Heart left ventricle (tissue), 16 donors: Measurements from ENCODE around the gene PPP1R15A. TPM values are rescaled to one million over a fixed set of nuclear protein-coding genes. Genes with fewer than 3 reads are reported as not detected.
"Not testable (repeated sequence)": the region's sequence is repeated elsewhere in the genome, so short reads cannot be mapped to it uniquely, and the experiment has no call there.

Experiments used
- ATAC-seq, 4 donors: fragments of 200-7000 bp; cut with Tn5 transposase; one replicate each; pipeline ENCODE4 v1.9.1; 2020 to 2022; ENCODE audit warnings: moderate library complexity in 4 of 4, mild to moderate bottlenecking in 3 of 4, moderate number of reproducible peaks in 1 of 4
- DNase-seq, 5 donors: peaks; one replicate each; pipeline ENCODE4 v3.0.0-alpha.2; 2020
- H3K27ac ChIP-seq, 12 donors: fragments of 200-600 bp; sonication (generic) in 4 of 12; one replicate each; pipeline versions ENCODE4 v1.5.0 to v1.8.0; 2016 to 2022; ENCODE audit warnings: mild to moderate bottlenecking in 2 of 12
- H3K27me3 ChIP-seq, 9 donors: fragments of 200-600 bp; sonication (generic) in 2 of 9; one replicate each; pipeline versions ENCODE4 v1.5.1 to v1.8.0; 2016 to 2022; ENCODE audit warnings: mild to moderate bottlenecking in 3 of 9
- H3K36me3 ChIP-seq, 9 donors: fragments of 200-600 bp; sonication (generic) in 2 of 9; one replicate each; pipeline versions ENCODE4 v1.5.0 to v1.8.0; 2018 to 2022; ENCODE audit warnings: mild to moderate bottlenecking in 2 of 9
- H3K4me1 ChIP-seq, 12 donors: fragments of 200-600 bp; sonication (generic) in 4 of 12; one replicate each; pipeline versions ENCODE4 v1.5.0 to v1.8.0; 2016 to 2022; ENCODE audit warnings: mild to moderate bottlenecking in 3 of 12
- H3K4me3 ChIP-seq, 12 donors: fragments of 200-600 bp; sonication (generic) in 4 of 12; one replicate each; pipeline versions ENCODE4 v1.5.0 to v1.8.0; 2017 to 2022; ENCODE audit warnings: mild to moderate bottlenecking in 9 of 12, moderate library complexity in 4 of 12
- H3K9me3 ChIP-seq, 12 donors: fragments of 200-600 bp; sonication (generic) in 4 of 12; one replicate each; pipeline versions ENCODE4 v1.5.0 to v1.8.0; 2016 to 2022; ENCODE audit warnings: mild to moderate bottlenecking in 1 of 12
- CTCF ChIP-seq, 12 donors: fragments of 200-600 bp; sonication (generic) in 4 of 12; IDR thresholded peaks; one replicate each; pipeline versions ENCODE4 v1.5.0 to v1.8.0; 2018 to 2022; ENCODE audit warnings: antibody characterized with exemption in 12 of 12, mild to moderate bottlenecking in 5 of 12
- POLR2A ChIP-seq, 2 donors: fragments of 450-650 bp; IDR thresholded peaks; one replicate each; pipeline ENCODE4 v1.6.1; 2017; ENCODE audit warnings: antibody characterized with exemption in 2 of 2, mild to moderate bottlenecking in 2 of 2, moderate library complexity in 2 of 2
- WGBS, 4 donors: extraction: QIAGEN DNeasy Blood & Tissue Kit in 2 of 4; methylation state at CpG; one replicate each; pipeline versions ENCODE4 v1.1.5 to v1.1.7; 2013 to 2018; 5-methylcytosine and 5-hydroxymethylcytosine counted together
- intact Hi-C, 10 donors: fragments of 100-400 bp; cut with DNase I; formaldehyde crosslinking; loops; one replicate each; pipeline versions ENCODE4 v1.11.1 to v1.14.2; 2022
- polyA plus RNA-seq, 2 donors: library from polyadenylated mRNA; stranded (reverse); fragments of 200-250 nt; gene quantifications; one replicate each; pipeline ENCODE4 v1.2.3, GENCODE V29; 2013
- total RNA-seq, 9 donors: library from RNA; depleted of rRNA in 2 of 9; stranded (reverse); fragments of >200 nt in 2 of 9; fragmentation: NEBNext Ultra II Directional in 3 of 9; extraction: Animal tissue kit (Norgen Biotek cat#: 25700) in 3 of 9; gene quantifications; one replicate each; pipeline versions ENCODE4 v1.1.0 to v1.2.4, GENCODE V29; 2016 to 2023
- donor health status: ischemic (EF 13 %, LVEDD 7.1; RV severe dilation, severe dysfunction).
- donor health status: healthy with polysubstance abuse.
- donor health status: DM: no; HTN: yes; CAD: no.
- donor health status: DM: no; HTN: no; CAD: no.
- donor health status: ischemic (EF 25% LVEDD 6.9; RV normal size, moderate dysfunction).
- donor health status: ischemic (EF 25% LVEDD 5.7; RV mildly dilated, moderate dysfunction).
- donor health status: healthy.
- donor health status: DM: yes; HTN: yes; CAD: no.
- donor health status: ischemic (EF 35%, LVEDD 5.7; RV mildly dilated, moderate dysfunction).
- donor health status: nonischemic (EF 11% LVEDD 7.7; RV severe dilation, severe dysfunction).
- donor health status: DM: yes; HTN: yes; CAD: no.
- donor health status: PGD.
- donor health status: ischemic (EF 29% LVEDD 5.4; RV normal size, mild dysfunction).
- donor health status: nonischemic (EF 23%, LVEDD 6.1; RV moderate dilation, normal function).

Gene PPP1R15A
- total and polyA plus RNA-seq, 11 donors = 51.7 to 181 (median 68.2) TPM

GRCh38 chr19:48876043-48876981, 4.1 kb downstream of the PPP1R15A start:
- intact Hi-C loops = loop anchor here in 3 of 10 donors (5.0 to 10.0 kb wide), 3 partner anchors 81 to 278 kb away; partner anchors contain the start of genes FTL (in 1 of the 3), HRC (in 1 of the 3) and TRPM4 (in 1 of the 3)
- WGBS, 4 donors = 40 to 54% (median 47%) methylated on average over 30 of the region's 30 CpGs
- peaks cover 0 to 62% (median 49%) of the 10 kb centered on the region in 9 donors for H3K36me3 ChIP-seq
- TF ChIP-seq POLR2A (IDR thresholded peaks at IDR 0.05) = peak in 1 of 2 donors; percentile 35
- not testable (repeated sequence) for ATAC-seq, H3K27me3 ChIP-seq, H3K9me3 ChIP-seq
- H3K4me3 ChIP-seq = peak overlapping the region; percentile 75 to 99 (median 89)
- H3K4me1 ChIP-seq = peaks cover 11 to 74% (median 45%) of the 10 kb centered on the region in 12 donors
- peak in 1 of 5 donors; percentile 70 for DNase-seq
- peak overlapping the region; percentile 98 to 100 (median 100) for H3K27ac ChIP-seq

GRCh38 chr19:48877855-48878195, 5.6 kb downstream of the PPP1R15A start:
- H3K4me3 ChIP-seq = no peak overlapping the region
- 82 to 88% (median 85%) methylated on average over 6 of the region's 6 CpGs for WGBS, 4 donors
- no peaks in the 10 kb centered on the region for H3K27me3 ChIP-seq
- intact Hi-C loops = loop anchor here in 3 of 10 donors (5.0 to 10.0 kb wide), 3 partner anchors 79 to 277 kb away; partner anchors contain the start of genes FTL (in 1 of the 3), HRC (in 1 of the 3) and TRPM4 (in 1 of the 3)
- H3K4me1 ChIP-seq = peaks cover 11 to 74% (median 45%) of the 10 kb centered on the region in 12 donors
- H3K27ac ChIP-seq = peak overlapping the region; percentile 39 to 100 (median 98)
- no peak for DNase-seq
- peaks cover 0 to 62% (median 49%) of the 10 kb centered on the region in 9 donors for H3K36me3 ChIP-seq
- TF ChIP-seq POLR2A (IDR thresholded peaks at IDR 0.05) = no peak
- TF ChIP-seq CTCF (IDR thresholded peaks at IDR 0.05) = no peak
- no peak for ATAC-seq
- no peaks in the 10 kb centered on the region for H3K9me3 ChIP-seq

- Histone ChIP-seq H3K4me1 (peaks cover 11 to 70% (median 44%) of the 10 kb centered on the region in 12 donors), H3K27me3 (no peaks in the 10 kb centered on the region), H3K4me3 (no peak overlapping the region), H3K27ac (peak overlapping the region; percentile 39 to 100 (median 98)), H3K36me3 (peaks cover 0 to 58% (median 47%) of the 10 kb centered on the region in 9 donors), H3K9me3 (no peaks in the 10 kb centered on the region)
- no peak for TF ChIP-seq CTCF (IDR thresholded peaks at IDR 0.05)
- peak in 1 of 2 donors; percentile 23 for TF ChIP-seq POLR2A (IDR thresholded peaks at IDR 0.05)
- DNase-seq (peak in 4 of 5 donors; percentile 68 to 84 (median 74)), ATAC-seq (peak; percentile 48 to 75 (median 66))
- intact Hi-C loops = loop anchor here in 3 of 10 donors (5.0 to 10.0 kb wide), 3 partner anchors 79 to 276 kb away; partner anchors contain the start of genes FTL (in 1 of the 3), HRC (in 1 of the 3) and TRPM4 (in 1 of the 3)
- 46 to 51% (median 48%) methylated on average over 11 of the region's 11 CpGs for WGBS, 4 donors
Measured at GRCh38 chr19:48878196-48879024, 6.2 kb downstream of the PPP1R15A start.

- ATAC-seq (no peak), DNase-seq (no peak)
- 75 to 85% (median 83%) methylated on average over 13 of the region's 13 CpGs for WGBS, 4 donors
- peak overlapping the region; percentile 6 to 100 (median 98) for H3K27ac ChIP-seq
- H3K27me3 ChIP-seq = no peaks in the 10 kb centered on the region
- TF ChIP-seq CTCF (IDR thresholded peaks at IDR 0.05) (no peak), POLR2A (IDR thresholded peaks at IDR 0.05) (no peak)
- H3K4me3 ChIP-seq = no peak overlapping the region
- intact Hi-C loops = loop anchor here in 3 of 10 donors (5.0 to 10.0 kb wide), 3 partner anchors 78 to 276 kb away; partner anchors contain the start of genes FTL (in 1 of the 3), HRC (in 1 of the 3) and TRPM4 (in 1 of the 3)
- H3K4me1 ChIP-seq = peaks cover 11 to 62% (median 40%) of the 10 kb centered on the region in 12 donors
- no peaks in the 10 kb centered on the region for H3K9me3 ChIP-seq
- H3K36me3 ChIP-seq = peaks cover 0 to 51% (median 40%) of the 10 kb centered on the region in 9 donors
Measured at GRCh38 chr19:48879025-48879637, 6.9 kb downstream of the PPP1R15A start.

- H3K27me3 ChIP-seq, ATAC-seq, H3K4me3 ChIP-seq, DNase-seq, H3K9me3 ChIP-seq: not testable (repeated sequence)
- 93 to 96% (median 94%) methylated on average over 9 of the region's 9 CpGs for WGBS, 4 donors
- peaks cover 0 to 45% (median 34%) of the 10 kb centered on the region in 9 donors for H3K36me3 ChIP-seq
- H3K4me1 ChIP-seq = peaks cover 11 to 57% (median 38%) of the 10 kb centered on the region in 12 donors
- intact Hi-C loops = loop anchor here in 3 of 10 donors (5.0 to 10.0 kb wide), 3 partner anchors 78 to 275 kb away; partner anchors contain the start of genes FTL (in 1 of the 3), HRC (in 1 of the 3) and TRPM4 (in 1 of the 3)
- H3K27ac ChIP-seq = peak overlapping the region in 10 of 12 donors; percentile 39 to 100 (median 100)
Measured at GRCh38 chr19:48879696-48880095, 7.5 kb downstream of the PPP1R15A start.
